OCI-LY1 (cell line): Measurements from ENCODE around the gene RPL22L1.

ENCODE experiments used
- H2AFZ ChIP-seq: fragments of 200-600 bp; sonication (generic), shearing (Covaris generic); 2 replicates; pipeline ENCODE4 v1.6.0; 2014; ENCODE audit warnings: antibody characterized with exemption, mild to moderate bottlenecking, low read length
- H3F3A ChIP-seq: fragments of 200-600 bp; sonication (generic), shearing (Covaris generic); 2 replicates; pipeline ENCODE4 v1.6.0; 2014; ENCODE audit warnings: mild to moderate bottlenecking, antibody characterized with exemption, low read length, moderate library complexity; ENCODE audit not compliant: insufficient read depth
- H3K27ac ChIP-seq: fragments of 200-600 bp; sonication (generic); 2 replicates; pipeline ENCODE4 v1.5.1; 2014; ENCODE audit warnings: low read length, mixed run types, mild to moderate bottlenecking, low read depth; ENCODE audit not compliant: poor library complexity, severe bottlenecking
- H3K27me3 ChIP-seq: fragments of 200-600 bp; sonication (generic); 2 replicates; pipeline ENCODE4 v1.6.0; 2014; ENCODE audit warnings: antibody characterized with exemption, mild to moderate bottlenecking, low read length, moderate library complexity; ENCODE audit not compliant: insufficient read depth
- H3K36me3 ChIP-seq: fragments of 200-600 bp; sonication (generic); 2 replicates; pipeline ENCODE4 v1.6.1; 2014; ENCODE audit warnings: mild to moderate bottlenecking, antibody characterized with exemption, low read length, moderate library complexity, mixed read lengths; ENCODE audit not compliant: insufficient read depth
- H3K4me1 ChIP-seq: fragments of 200-600 bp; sonication (generic); 2 replicates; pipeline ENCODE4 v1.5.1; 2014; ENCODE audit warnings: mild to moderate bottlenecking, low read length, moderate library complexity; ENCODE audit not compliant: insufficient read depth, severe bottlenecking
- H3K4me2 ChIP-seq: fragments of 200-600 bp; sonication (generic), shearing (Covaris generic); 2 replicates; pipeline ENCODE4 v1.6.1; 2014; ENCODE audit warnings: low read length
- H3K4me3 ChIP-seq: fragments of 200-600 bp; sonication (generic); 2 replicates; pipeline ENCODE4 v1.5.1; 2014; ENCODE audit warnings: low read length, low read depth, mild to moderate bottlenecking, mixed read lengths; ENCODE audit not compliant: poor library complexity, severe bottlenecking
- H3K79me2 ChIP-seq: fragments of 200-600 bp; shearing (Covaris generic); 2 replicates; pipeline ENCODE4 v1.6.1; 2016; ENCODE audit warnings: mixed run types, low read length, mixed read lengths; ENCODE audit not compliant: insufficient read depth
- H3K9ac ChIP-seq: fragments of 200-600 bp; sonication (generic), shearing (Covaris generic); 2 replicates; pipeline ENCODE4 v1.6.1; 2014; ENCODE audit warnings: mild to moderate bottlenecking, low read length, mixed read lengths
- H3K9me2 ChIP-seq: fragments of 200-600 bp; sonication (generic), shearing (Covaris generic); 2 replicates; pipeline ENCODE4 v1.6.1; 2014; ENCODE audit warnings: low read depth, mild to moderate bottlenecking, low read length, mixed read lengths
- H3K9me3 ChIP-seq: fragments of 200-600 bp; shearing (Covaris generic); 2 replicates; pipeline ENCODE4 v1.6.1; 2014; ENCODE audit warnings: low read length, mixed read lengths
- H4K20me1 ChIP-seq: fragments of 200-600 bp; sonication (generic), shearing (Covaris generic); 2 replicates; pipeline ENCODE4 v1.6.0; 2016; ENCODE audit warnings: mild to moderate bottlenecking, low read length; ENCODE audit not compliant: insufficient read depth
- CTCF ChIP-seq: fragments of 200-600 bp; sonication (generic), shearing (Covaris generic); IDR thresholded peaks from 2 replicates; pipeline ENCODE4 v1.5.1; 2017; ENCODE audit warnings: mild to moderate bottlenecking, antibody characterized with exemption, low read length, moderate library complexity, mixed read lengths
- EZH2 ChIP-seq: fragments of 200-600 bp; sonication (generic), shearing (Covaris generic); IDR thresholded peaks from 2 replicates; pipeline ENCODE4 v1.8.0; 2017; ENCODE audit warnings: borderline replicate concordance, mixed run types, mild to moderate bottlenecking, antibody characterized with exemption, low read length, moderate library complexity, mixed read lengths

RPL22L1 gene

GRCh38 chr3:170815936-170816335, 54.1 kb downstream of the RPL22L1 start:
- Histone ChIP-seq H3K79me2 (no peaks in the 10 kb centered on the region), H3K9me2 (no peaks in the 10 kb centered on the region), H3K4me2 (no peak overlapping the region), H2AFZ (no peak overlapping the region), H3F3A (no peaks in the 10 kb centered on the region), H3K36me3 (no peaks in the 10 kb centered on the region), H3K27ac (no peak overlapping the region), H3K4me1 (no peaks in the 10 kb centered on the region), H4K20me1 (no peaks in the 10 kb centered on the region), H3K4me3 (no peak overlapping the region), H3K9me3 (no peaks in the 10 kb centered on the region), H3K27me3 (peaks cover 7% of the 10 kb centered on the region; the same call in 1 of the 2 replicates), H3K9ac (no peak overlapping the region)
- no peak for TF ChIP-seq EZH2
- TF ChIP-seq CTCF = no peak

GRCh38 chr3:170815340-170815739, 54.7 kb downstream of the RPL22L1 start:
- no peaks in the 10 kb centered on the region for H3K36me3 ChIP-seq
- no peaks in the 10 kb centered on the region for H3K9me2 ChIP-seq
- H3K4me1 ChIP-seq = no peaks in the 10 kb centered on the region
- no peak overlapping the region for H3K4me3 ChIP-seq
- H4K20me1 ChIP-seq = no peaks in the 10 kb centered on the region
- no peak overlapping the region for H3K27ac ChIP-seq
- no peaks in the 10 kb centered on the region for H3K79me2 ChIP-seq
- H2AFZ ChIP-seq = no peak overlapping the region
- H3K9me3 ChIP-seq = no peaks in the 10 kb centered on the region
- no peaks in the 10 kb centered on the region for H3F3A ChIP-seq
- no peak overlapping the region for H3K9ac ChIP-seq
- TF ChIP-seq CTCF = no peak
- no peak for TF ChIP-seq EZH2
- H3K4me2 ChIP-seq = no peak overlapping the region
- H3K27me3 ChIP-seq = peaks cover 7% of the 10 kb centered on the region; the same call in 1 of the 2 replicates
